AG10803 (cell line): ENCODE measurements around the gene YIF1A.

Experiments
- DNase-seq: peaks from one replicate; pipeline ENCODE4 v3.0.0; 2010; ENCODE audit warnings: low read depth
- H3K4me3 ChIP-seq: 2 replicates; pipeline ENCODE4 v1.5.1; 2011; ENCODE audit warnings: mild to moderate bottlenecking, low read length, control low read depth
- TF ChIP-seq, protein P1 (sequence below): conservative IDR thresholded peaks from 2 replicates; pipeline ENCODE4 v1.5.1; 2011; ENCODE audit warnings: mild to moderate bottlenecking, low read length, control low read depth, inconsistent platforms

The YIF1A gene

DNA sequence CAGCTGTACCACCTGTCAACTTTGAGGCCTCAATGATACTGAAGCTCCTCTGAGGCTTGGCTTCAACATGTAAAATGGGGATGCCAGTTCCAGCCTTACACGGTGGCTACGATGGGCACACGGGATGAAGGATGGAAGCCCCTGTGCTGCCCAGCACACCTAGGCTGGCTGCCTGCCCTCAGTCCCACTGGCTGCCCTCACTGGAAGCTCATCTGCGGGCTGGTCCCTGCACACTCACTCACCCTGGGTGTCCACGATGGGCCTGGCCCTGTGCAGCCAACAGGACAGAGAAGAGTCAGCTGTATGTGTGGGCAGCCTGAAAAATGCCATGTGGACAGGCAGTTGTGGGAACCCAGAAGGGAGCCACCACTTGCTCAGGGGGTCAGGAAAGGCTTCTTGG lies 2.2 kb downstream of the YIF1A start:
- DNase-seq: no peak
- no peak overlapping the region for H3K4me3 ChIP-seq
- TF ChIP-seq, protein P1, sequence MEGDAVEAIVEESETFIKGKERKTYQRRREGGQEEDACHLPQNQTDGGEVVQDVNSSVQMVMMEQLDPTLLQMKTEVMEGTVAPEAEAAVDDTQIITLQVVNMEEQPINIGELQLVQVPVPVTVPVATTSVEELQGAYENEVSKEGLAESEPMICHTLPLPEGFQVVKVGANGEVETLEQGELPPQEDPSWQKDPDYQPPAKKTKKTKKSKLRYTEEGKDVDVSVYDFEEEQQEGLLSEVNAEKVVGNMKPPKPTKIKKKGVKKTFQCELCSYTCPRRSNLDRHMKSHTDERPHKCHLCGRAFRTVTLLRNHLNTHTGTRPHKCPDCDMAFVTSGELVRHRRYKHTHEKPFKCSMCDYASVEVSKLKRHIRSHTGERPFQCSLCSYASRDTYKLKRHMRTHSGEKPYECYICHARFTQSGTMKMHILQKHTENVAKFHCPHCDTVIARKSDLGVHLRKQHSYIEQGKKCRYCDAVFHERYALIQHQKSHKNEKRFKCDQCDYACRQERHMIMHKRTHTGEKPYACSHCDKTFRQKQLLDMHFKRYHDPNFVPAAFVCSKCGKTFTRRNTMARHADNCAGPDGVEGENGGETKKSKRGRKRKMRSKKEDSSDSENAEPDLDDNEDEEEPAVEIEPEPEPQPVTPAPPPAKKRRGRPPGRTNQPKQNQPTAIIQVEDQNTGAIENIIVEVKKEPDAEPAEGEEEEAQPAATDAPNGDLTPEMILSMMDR: no peak

DNA sequence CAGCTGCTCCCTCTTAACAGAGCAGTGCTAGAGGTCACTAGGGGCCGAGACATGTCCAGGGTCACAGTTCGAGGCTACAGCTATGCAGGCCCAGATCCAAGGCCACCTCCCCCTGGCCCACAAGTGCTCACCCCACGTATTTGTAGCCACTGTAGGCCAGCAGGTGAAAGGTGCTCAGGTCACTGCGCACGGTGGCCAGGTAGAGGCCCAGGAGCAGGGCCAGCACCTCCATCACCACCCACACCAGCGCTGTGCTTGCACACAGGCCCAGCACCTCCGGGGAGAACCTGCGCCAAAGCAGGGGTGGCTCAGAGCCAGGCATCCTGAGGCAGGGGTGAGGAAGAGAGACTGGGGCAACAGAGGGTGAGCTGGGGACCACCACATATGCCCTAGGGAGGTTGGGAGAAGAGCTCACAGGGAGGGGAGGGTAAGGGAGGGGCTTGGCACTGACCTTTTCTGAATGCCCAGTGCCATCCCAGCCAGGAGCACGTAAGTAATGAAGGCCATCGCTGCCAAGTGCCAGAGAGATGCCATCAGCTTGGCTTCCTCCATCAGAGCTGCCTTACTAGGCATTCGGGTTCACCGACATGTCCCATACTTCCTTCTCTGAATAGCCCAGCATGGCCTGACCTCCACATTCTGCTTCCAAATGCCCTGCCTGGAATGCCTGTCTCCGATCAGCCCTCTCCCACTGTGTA lies 3.5 kb downstream of the YIF1A start:
- no peak overlapping the region for H3K4me3 ChIP-seq
- DNase-seq: no peak
- TF ChIP-seq, protein P1: no peak

DNA sequence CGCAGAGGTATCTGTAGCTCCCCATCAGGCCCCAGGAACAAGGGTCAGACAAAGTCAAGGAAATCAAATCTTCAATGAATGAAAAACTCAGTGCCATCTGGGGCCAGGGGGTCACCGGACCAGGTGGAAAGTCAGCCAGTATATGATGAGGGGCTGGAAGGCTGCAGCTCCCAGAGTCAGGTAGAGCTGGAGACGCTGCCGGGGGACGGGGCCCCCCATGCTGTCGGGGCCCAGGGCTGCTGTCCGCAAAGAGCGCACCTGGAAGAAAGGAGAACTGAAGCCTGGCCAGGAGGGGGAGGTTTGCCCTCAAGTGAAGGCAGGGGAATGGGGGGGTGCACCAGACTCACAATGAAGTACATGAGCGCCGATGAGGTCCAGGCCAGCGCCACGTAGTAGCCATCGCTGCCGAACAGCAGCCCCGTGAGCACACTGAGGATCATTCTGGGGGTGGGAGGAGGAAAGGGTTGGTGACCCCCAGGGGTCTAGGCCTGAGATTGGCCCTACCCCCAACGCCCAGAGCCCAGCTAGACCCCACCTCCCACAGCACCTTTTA lies 4.3 kb downstream of the YIF1A start:
- no peak for DNase-seq
- H3K4me3 ChIP-seq: no peak overlapping the region
- TF ChIP-seq, protein P1: no peak

DNA sequence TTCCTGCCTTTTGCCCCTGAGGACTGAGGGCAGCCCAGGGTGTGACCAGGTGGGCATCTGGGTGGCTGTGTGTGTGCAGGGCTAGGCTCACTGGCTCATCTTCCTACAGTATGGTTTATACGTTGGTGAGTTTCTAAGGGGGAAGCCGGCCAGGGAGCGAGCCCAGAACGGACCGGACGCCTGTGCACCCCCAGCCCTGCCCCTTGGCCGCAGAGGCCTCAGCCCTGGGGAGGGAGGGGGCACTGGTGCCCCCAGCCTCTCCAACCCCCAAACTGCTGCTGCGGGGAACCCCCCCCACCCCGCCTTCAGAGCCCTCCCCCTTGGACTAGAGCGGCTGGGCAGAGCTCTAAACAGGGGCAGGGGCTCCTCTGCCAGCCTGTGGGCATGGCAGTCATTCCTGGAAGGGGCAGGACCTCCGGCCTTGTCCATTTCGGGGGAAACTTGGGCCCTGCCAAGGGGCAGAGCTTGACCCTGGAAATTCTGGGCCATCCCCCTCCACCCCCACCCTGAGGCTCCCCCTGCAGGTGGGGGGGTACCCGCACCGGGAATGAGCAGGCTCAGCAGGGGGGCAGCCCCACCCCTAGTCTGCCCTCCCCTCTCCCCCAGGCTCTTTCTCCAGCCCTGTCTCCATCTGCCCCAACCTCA lies 5.4 kb downstream of the YIF1A start:
- no peak for DNase-seq

GRCh38 chr11:66282468-66283455 lies 6.2 kb downstream of the YIF1A start:
- peak; percentile 92 for DNase-seq
- TF ChIP-seq, protein P1: peak; percentile 80
- no peak overlapping the region for H3K4me3 ChIP-seq

More for the DNA sequence above, 5.4 kb downstream of the YIF1A start:
- no peak overlapping the region for H3K4me3 ChIP-seq
- TF ChIP-seq, protein P1: peak; percentile 9; the same call in 1 of the 2 replicates

DNA sequence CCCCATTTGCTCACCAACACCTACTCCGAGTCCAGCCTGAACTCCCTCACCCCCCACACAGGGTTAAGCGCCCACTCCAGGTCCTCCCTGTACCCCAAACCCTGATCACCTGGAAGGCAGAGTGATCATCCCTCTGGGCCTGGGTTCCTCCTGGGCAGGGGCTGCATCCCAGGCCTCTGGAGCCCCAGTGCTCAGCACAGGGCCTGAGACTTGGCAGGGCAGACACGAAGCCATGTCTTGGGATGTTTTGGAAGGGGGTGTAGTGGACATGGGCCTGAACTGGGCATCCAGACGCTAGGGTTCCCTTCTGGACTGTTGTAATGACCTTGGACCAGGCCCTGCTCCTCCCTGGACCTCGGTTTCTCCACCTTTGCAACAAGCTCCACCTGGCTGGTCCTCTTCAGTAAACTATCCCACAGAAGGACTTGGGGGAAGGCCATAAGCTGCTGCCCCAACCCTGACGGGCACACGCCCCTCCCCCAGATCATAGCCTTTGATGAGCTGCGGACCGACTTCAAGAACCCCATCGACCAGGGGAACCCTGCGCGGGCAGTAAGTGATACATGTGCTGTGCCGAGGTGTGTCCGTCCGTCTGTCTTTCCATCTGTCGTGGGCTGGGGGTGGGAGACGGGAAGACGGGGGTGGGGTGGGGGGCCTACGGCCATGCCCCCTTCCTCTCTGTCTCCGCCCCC lies 7.0 kb downstream of the YIF1A start:
- no peak overlapping the region for H3K4me3 ChIP-seq
- TF ChIP-seq, protein P1: no peak
- DNase-seq: no peak
